HepG2 (cell line): ENCODE data around the gene NUP153.

ENCODE experiments used
- FOXM1 ChIP-seq: sonication (generic); formaldehyde crosslinking; IDR thresholded peaks from 2 replicates; pipeline ENCODE4 v1.5.0; 2020; ENCODE audit warnings: missing genetic modification reagents
- GATAD1 ChIP-seq: IDR thresholded peaks from 2 replicates; pipeline ENCODE4 v1.6.1; 2016; ENCODE audit warnings: missing genetic modification reagents, missing compliant biosample characterization
- HDAC2 ChIP-seq: sonication (generic); formaldehyde crosslinking; IDR thresholded peaks from 2 replicates; pipeline ENCODE4 v1.4.0; 2020; ENCODE audit warnings: missing genetic modification reagents
- NCOR1 ChIP-seq: fragments of 200-600 bp; sonication (generic); IDR thresholded peaks from 2 replicates; pipeline ENCODE4 v1.7.0; 2017; ENCODE audit warnings: antibody characterized with exemption, low read length, borderline replicate concordance
- TAF1 ChIP-seq: sonication (generic); formaldehyde crosslinking; IDR thresholded peaks from 2 replicates; pipeline ENCODE4 v1.4.0; 2020; ENCODE audit warnings: missing genetic modification reagents
- ZNF121 ChIP-seq: sonication (generic); formaldehyde crosslinking; IDR thresholded peaks from 2 replicates; pipeline ENCODE4 v1.5.0; 2020; ENCODE audit warnings: mild to moderate bottlenecking, missing genetic modification reagents
- TF ChIP-seq, protein P1 (sequence below): sonication (generic); formaldehyde crosslinking; IDR thresholded peaks from 2 replicates; pipeline ENCODE4 v1.5.1; 2020; ENCODE audit warnings: missing genetic modification reagents, mild to moderate bottlenecking, borderline replicate concordance
- TF ChIP-seq, protein P2 (sequence below): sonication (generic); formaldehyde crosslinking; IDR thresholded peaks from 2 replicates; pipeline ENCODE4 v1.4.0; 2020; ENCODE audit warnings: mild to moderate bottlenecking, missing genetic modification reagents, borderline replicate concordance

DNA sequence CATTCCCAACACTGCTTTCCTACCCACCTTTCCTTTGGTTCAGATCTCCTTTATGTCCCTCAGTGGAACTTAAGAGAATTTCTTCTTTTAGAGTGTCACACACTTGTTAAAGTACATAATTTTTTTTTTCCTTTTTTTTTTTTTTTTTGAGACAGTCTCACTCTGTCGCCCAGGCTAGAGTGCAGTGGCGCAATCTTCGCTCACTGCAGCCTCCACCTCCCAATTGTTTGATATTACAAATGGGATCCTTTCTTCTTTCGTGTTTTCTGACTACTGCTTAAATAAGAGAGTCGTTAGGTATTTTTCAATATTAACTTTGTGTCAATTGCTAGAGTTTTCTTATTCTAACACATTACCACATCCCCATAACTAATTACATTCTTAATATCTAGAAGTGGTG, 29.1 kb downstream of the NUP153 start:
- TF ChIP-seq GATAD1 (CRISPR knock-in tag) (no peak), TAF1 (CRISPR knock-in tag) (no peak), ZNF121 (CRISPR knock-in tag) (no peak), FOXM1 (CRISPR knock-in tag) (no peak), NCOR1 (no peak), HDAC2 (CRISPR knock-in tag) (no peak)
- TF ChIP-seq, protein P1, sequence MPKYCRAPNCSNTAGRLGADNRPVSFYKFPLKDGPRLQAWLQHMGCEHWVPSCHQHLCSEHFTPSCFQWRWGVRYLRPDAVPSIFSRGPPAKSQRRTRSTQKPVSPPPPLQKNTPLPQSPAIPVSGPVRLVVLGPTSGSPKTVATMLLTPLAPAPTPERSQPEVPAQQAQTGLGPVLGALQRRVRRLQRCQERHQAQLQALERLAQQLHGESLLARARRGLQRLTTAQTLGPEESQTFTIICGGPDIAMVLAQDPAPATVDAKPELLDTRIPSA (CRISPR knock-in tag) = no peak
- TF ChIP-seq, protein P2, sequence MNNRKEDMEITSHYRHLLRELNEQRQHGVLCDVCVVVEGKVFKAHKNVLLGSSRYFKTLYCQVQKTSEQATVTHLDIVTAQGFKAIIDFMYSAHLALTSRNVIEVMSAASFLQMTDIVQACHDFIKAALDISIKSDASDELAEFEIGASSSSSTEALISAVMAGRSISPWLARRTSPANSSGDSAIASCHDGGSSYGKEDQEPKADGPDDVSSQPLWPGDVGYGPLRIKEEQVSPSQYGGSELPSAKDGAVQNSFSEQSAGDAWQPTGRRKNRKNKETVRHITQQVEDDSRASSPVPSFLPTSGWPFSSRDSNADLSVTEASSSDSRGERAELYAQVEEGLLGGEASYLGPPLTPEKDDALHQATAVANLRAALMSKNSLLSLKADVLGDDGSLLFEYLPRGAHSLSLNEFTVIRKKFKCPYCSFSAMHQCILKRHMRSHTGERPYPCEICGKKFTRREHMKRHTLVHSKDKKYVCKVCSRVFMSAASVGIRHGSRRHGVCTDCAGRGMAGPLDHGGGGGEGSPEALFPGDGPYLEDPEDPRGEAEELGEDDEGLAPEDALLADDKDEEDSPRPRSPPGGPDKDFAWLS (CRISPR knock-in tag) = no peak
